GM19099 (cell line): ENCODE data around the gene SIN3A.

Experiments used
- POLR2A ChIP-seq: IDR thresholded peaks from 3 replicates; pipeline ENCODE4 v1.6.1; 2011; ENCODE audit warnings: low read depth; ENCODE audit not compliant: insufficient read length; ENCODE audit errors: extremely low read depth

SIN3A gene

DNA sequence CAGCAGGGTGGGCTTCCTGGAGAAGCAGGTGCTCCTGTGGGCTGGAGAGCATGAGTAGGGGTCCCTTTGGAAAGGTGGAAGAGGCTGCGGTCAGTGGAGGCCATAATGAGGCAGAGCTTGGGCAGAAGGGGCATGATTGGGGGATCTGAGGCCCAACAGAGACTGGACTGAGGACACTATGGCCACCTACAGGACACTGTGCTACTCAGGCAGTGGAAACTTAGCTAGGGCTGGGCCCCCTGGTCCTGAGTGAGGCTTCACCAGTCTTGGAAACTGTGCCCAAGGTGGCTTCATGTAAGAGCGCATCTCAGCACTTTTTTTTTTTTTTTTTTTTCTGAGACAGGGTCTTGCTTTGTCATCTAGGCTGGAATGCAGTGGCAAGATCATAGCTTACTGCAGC is 121.9 kb downstream of the SIN3A start:
- no peak for TF ChIP-seq POLR2A

DNA sequence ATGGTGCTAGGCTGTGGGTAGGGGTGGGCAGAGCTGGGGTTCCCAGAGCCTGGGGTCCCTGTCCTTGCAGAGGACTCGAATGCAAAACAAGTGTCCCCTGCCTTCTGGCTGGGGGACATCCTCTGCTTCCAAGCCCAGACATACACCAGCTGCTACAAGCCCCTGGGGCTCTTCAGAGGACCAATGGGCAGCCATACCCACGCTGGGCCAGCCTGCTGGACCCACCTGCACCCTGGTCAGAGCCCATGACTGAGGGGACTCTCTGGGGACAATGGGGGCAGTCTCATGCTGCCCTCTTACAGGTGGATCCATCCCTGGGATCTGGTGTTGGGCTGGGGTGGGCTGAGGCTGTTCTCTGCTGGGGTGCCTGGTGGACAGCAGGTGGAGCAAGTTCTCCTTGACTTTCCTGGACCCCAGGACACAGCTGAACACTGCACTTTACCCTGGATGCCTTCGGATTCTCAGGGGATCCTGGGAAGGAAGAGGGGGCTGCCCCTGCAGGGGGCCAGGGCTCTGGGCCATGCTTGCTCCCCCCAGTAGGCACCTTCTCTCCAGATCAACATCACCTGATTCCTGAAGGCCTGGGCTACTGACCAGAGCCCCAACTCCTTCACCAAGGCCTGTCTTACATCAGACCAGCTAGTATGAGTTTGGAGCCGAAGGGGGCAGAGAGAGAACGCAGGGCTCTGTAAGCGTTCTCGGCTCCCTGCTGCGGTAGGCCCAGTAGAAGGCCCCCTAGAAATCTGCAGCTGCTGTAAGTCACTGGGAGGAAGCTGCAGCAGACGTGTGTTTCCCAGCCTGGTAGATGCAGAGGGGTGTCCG is 122.8 kb downstream of the SIN3A start:
- no peak for TF ChIP-seq POLR2A

GRCh38 chr15:75327491-75327890 is 124.0 kb downstream of the SIN3A start:
- no peak for TF ChIP-seq POLR2A

DNA sequence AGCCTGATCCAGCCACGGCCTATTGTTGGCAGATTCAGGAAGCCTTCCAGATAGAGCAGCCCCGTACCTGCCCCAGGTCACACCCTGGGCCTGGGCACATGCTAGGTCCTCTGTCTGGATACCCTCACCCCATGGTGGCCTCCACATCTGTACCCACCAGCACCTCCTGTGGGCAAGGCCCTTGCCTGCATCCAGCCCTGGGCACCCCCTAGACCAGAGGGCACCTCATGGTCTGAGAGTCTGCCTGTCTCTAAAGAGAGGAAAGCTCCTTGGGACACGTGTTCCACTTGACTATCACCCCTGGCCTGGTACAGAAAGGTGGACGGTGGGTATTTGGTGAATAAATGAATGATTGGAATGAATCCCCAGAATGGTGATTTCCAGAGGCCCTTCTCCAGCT is 124.5 kb downstream of the SIN3A start:
- no peak for TF ChIP-seq POLR2A

DNA sequence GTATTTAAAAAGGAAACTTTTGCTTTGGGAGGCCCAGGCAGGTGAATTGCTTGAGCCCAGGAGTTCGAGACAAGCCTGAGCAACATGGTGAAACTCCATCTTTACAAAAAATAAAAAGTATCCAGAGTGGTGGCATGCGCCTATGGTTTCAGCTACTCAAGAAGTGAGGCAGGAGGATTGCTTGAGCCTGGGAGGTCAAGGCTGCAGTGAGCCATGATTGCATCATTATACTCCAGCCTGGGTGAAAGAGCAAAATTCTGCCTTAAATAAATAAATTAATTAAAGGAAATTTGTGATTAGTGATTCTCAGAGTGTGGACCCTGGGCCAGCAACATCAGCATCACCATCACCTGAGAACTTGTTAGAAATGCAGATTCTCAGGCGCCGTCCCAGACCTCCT is 125.6 kb downstream of the SIN3A start:
- no peak for TF ChIP-seq POLR2A

DNA sequence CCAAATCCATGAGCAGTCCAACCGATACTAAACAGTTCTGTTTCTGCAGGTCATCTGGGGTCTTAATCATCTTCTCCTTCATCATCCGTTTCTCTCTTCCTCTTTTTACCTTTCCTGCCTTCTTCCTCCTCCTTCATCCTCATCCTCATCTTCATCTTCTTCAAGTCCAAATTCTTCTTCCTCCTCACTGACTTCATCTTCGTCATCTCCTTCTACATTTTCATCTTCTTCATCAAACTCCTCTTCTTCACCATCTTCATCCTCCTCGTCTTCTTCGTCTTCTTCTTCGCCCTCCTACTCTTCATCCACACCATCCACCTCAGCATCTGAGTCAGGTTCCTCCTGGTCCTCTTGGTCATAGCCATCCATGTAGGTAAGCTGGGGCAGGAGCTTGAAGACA is 129.8 kb downstream of the SIN3A start:
- no peak for TF ChIP-seq POLR2A
